GM12892 (cell line): ENCODE measurements around the gene ZNF304.
"Not testable (repeated sequence)": the region's sequence is repeated elsewhere in the genome, so short reads cannot be mapped to it uniquely, and the experiment has no call there.

ENCODE experiments used
- DNase-seq: peaks from one replicate; pipeline ENCODE4 v3.0.0; 2011; ENCODE audit not compliant: insufficient read length
- FAIRE-seq: peaks from 2 replicates; lab custom pipeline; 2011; peaks lifted over from hg19 to GRCh38; lab: Jason Lieb, UNC
- POLR2A ChIP-seq: IDR thresholded peaks from 2 replicates; pipeline ENCODE4 v1.6.1; 2011; ENCODE audit warnings: low read depth, low read length, control low read depth
- POLR2AphosphoS5 ChIP-seq: IDR thresholded peaks from 2 replicates; pipeline ENCODE4 v1.6.1; 2011; ENCODE audit warnings: low read depth, low read length, control low read depth
- TAF1 ChIP-seq: IDR thresholded peaks from 2 replicates; pipeline ENCODE4 v1.6.1; 2011; ENCODE audit warnings: low read depth, mild to moderate bottlenecking, control low read depth, low read length, borderline replicate concordance

The ZNF304 gene

GRCh38 chr19:57362997-57363687, 12.1 kb downstream of the ZNF304 start, which contains the start of the genes TRAPPC2B and ZNF547:
Gene TRAPPC2B, plus strand, starts transcription at chr19:57363551. Its CDS starts 1,283 bp downstream, at chr19:57364834.
Gene ZNF547, plus strand, starts transcription at chr19:57363551. Its CDS starts 5,005 bp downstream, at chr19:57368556.
- TF ChIP-seq POLR2AphosphoS5 (peak; percentile 74), TAF1 (peak; percentile 54; the same call in 1 of the 2 replicates), POLR2A (peak; percentile 77; the same call in 1 of the 2 replicates)
- peak; percentile 81 for DNase-seq
- peak; percentile 100 for FAIRE-seq

- DNase-seq (no peak), FAIRE-seq (no peak)
- TF ChIP-seq POLR2A, result no peak
- TF ChIP-seq TAF1, result no peak
- no peak for TF ChIP-seq POLR2AphosphoS5
These were observed 12.7 kb downstream of the ZNF304 start for GRCh38 chr19:57363688-57364181.

GRCh38 chr19:57366776-57367175, 15.7 kb downstream of the ZNF304 start:
- no peak for FAIRE-seq
- no peak for TF ChIP-seq POLR2AphosphoS5
- no peak for TF ChIP-seq POLR2A
- TF ChIP-seq TAF1, result no peak

GRCh38 chr19:57374179-57374578, 23.1 kb downstream of the ZNF304 start:
- DNase-seq, result no peak
- TF ChIP-seq TAF1 (no peak), POLR2AphosphoS5 (no peak)
- FAIRE-seq, result no peak

More at GRCh38 chr19:57366776-57367175, 15.7 kb downstream of the ZNF304 start:
- DNase-seq, result no peak

- not testable (repeated sequence) for DNase-seq, FAIRE-seq
These were observed 23.6 kb downstream of the ZNF304 start for GRCh38 chr19:57374647-57375046.

- DNase-seq (no peak), FAIRE-seq (no peak)
- TF ChIP-seq TAF1 (no peak), POLR2A (no peak), POLR2AphosphoS5 (no peak)
These were observed 25.1 kb downstream of the ZNF304 start for GRCh38 chr19:57376151-57376550.

GRCh38 chr19:57377498-57378146, 26.6 kb downstream of the ZNF304 start:
- TF ChIP-seq POLR2A, result no peak
- TF ChIP-seq TAF1, result no peak
- no peak for TF ChIP-seq POLR2AphosphoS5
- DNase-seq (no peak), FAIRE-seq (no peak)

GRCh38 chr19:57380923-57381322, 29.9 kb downstream of the ZNF304 start:
- FAIRE-seq (no peak), DNase-seq (no peak)
- TF ChIP-seq POLR2AphosphoS5 (no peak), POLR2A (no peak), TAF1 (no peak)

GRCh38 chr19:57382806-57383488, 31.9 kb downstream of the ZNF304 start:
- no peak for DNase-seq
- TF ChIP-seq TAF1 (no peak), POLR2AphosphoS5 (no peak), POLR2A (no peak)

GRCh38 chr19:57389194-57389729, 38.2 kb downstream of the ZNF304 start:
- FAIRE-seq, result no peak
- DNase-seq, result no peak
- no peak for TF ChIP-seq POLR2A
- no peak for TF ChIP-seq POLR2AphosphoS5
- no peak for TF ChIP-seq TAF1

More at GRCh38 chr19:57382806-57383488, 31.9 kb downstream of the ZNF304 start:
- no peak for FAIRE-seq

- FAIRE-seq (peak; percentile 99), DNase-seq (peak; percentile 71)
- TF ChIP-seq POLR2AphosphoS5, result peak; percentile 57; the same call in 1 of the 2 replicates
- TF ChIP-seq TAF1, result no peak
- peak; percentile 71; the same call in 1 of the 2 replicates for TF ChIP-seq POLR2A
These were observed 38.9 kb downstream of the ZNF304 start, which contains the start of gene ZNF548 for GRCh38 chr19:57389730-57390598. Gene ZNF548, plus strand, starts transcription at chr19:57389854. Its CDS starts 246 bp downstream, at chr19:57390100.
